OCI-LY7 (cell line): ENCODE measurements around the gene SPOCK1.

Experiments
- EZH2phosphoT487 ChIP-seq: fragments of 200-600 bp; sonication (generic); IDR thresholded peaks from 2 replicates; pipeline ENCODE4 v1.6.1; 2018; ENCODE audit warnings: low read depth, borderline replicate concordance, mild to moderate bottlenecking, mixed run types, antibody characterized with exemption, low read length, moderate library complexity, mixed read lengths
- TF ChIP-seq, protein P1 (sequence below): fragments of 200-600 bp; sonication (generic); conservative IDR thresholded peaks from 2 replicates; pipeline ENCODE4 v1.5.1; 2014; ENCODE audit warnings: mild to moderate bottlenecking, antibody characterized with exemption, low read length, moderate library complexity, mixed read lengths

- TF ChIP-seq EZH2phosphoT487 = no peak
- TF ChIP-seq, protein P1, sequence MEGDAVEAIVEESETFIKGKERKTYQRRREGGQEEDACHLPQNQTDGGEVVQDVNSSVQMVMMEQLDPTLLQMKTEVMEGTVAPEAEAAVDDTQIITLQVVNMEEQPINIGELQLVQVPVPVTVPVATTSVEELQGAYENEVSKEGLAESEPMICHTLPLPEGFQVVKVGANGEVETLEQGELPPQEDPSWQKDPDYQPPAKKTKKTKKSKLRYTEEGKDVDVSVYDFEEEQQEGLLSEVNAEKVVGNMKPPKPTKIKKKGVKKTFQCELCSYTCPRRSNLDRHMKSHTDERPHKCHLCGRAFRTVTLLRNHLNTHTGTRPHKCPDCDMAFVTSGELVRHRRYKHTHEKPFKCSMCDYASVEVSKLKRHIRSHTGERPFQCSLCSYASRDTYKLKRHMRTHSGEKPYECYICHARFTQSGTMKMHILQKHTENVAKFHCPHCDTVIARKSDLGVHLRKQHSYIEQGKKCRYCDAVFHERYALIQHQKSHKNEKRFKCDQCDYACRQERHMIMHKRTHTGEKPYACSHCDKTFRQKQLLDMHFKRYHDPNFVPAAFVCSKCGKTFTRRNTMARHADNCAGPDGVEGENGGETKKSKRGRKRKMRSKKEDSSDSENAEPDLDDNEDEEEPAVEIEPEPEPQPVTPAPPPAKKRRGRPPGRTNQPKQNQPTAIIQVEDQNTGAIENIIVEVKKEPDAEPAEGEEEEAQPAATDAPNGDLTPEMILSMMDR = no peak
Observed at GRCh38 chr5:137312011-137312410, 187.1 kb downstream of the SPOCK1 start.
